Cardiac muscle cell (in vitro differentiated cells and primary cell): ENCODE measurements around the gene UPK3B. TPM values are rescaled to one million over a fixed set of nuclear protein-coding genes. Genes with fewer than 3 reads are reported as not detected.
"Not testable (repeated sequence)": the region's sequence is repeated elsewhere in the genome, so short reads cannot be mapped to it uniquely, and the experiment has no call there.

Source experiments
- DNase-seq, 2 donors: peaks; one replicate each; pipeline versions ENCODE4 v3.0.0 to v3.0.0-alpha.2; 2010 to 2017; ENCODE audit warnings: low read depth in 1 of 2, low spot score in 1 of 2
- H3K27ac ChIP-seq: fragments of 200-600 bp; sonication (generic); 2 replicates; pipeline ENCODE4 v1.5.1; 2016
- H3K27me3 ChIP-seq: fragments of 200-600 bp; sonication (generic); 2 replicates; pipeline ENCODE4 v1.6.0; 2016; ENCODE audit warnings: control low read depth
- H3K36me3 ChIP-seq: fragments of 200-600 bp; sonication (generic); 2 replicates; pipeline ENCODE4 v1.5.1; 2016; ENCODE audit warnings: control low read depth
- H3K4me1 ChIP-seq: fragments of 200-600 bp; sonication (generic); 2 replicates; pipeline ENCODE4 v1.8.1; 2017; ENCODE audit warnings: low read depth, mild to moderate bottlenecking, mixed run types
- H3K4me3 ChIP-seq: fragments of 200-600 bp; sonication (generic); 2 replicates; pipeline ENCODE4 v1.5.1; 2016; ENCODE audit warnings: mild to moderate bottlenecking
- H3K9me3 ChIP-seq: fragments of 200-600 bp; sonication (generic); 2 replicates; pipeline ENCODE4 v1.5.1; 2017; ENCODE audit warnings: low read depth, mild to moderate bottlenecking, control low read depth
- CTCF ChIP-seq: IDR thresholded peaks from 2 replicates; pipeline ENCODE4 v1.5.1; 2012; ENCODE audit warnings: low read depth, mild to moderate bottlenecking, low read length
- polyA plus RNA-seq: library from polyadenylated mRNA; unstranded; fragments of >200 nt; fragmentation: Nextera tagmentation; extraction: Ambion mirVana; gene quantifications from 2 replicates; pipeline ENCODE4 v1.2.1, GENCODE V29; 2016
- total RNA-seq: library from RNA; depleted of rRNA; stranded (reverse); fragments of >200 nt; gene quantifications from 2 replicates; pipeline ENCODE4 v1.2.3, GENCODE V29; 2016

Gene UPK3B
- total and polyA plus RNA-seq, 2 experiments from 2014 or later, result 0.78 to 1.5 TPM

GRCh38 chr7:76514926-76515771 is 4.8 kb downstream of the UPK3B start:
- Histone ChIP-seq H3K4me3 (no peak overlapping the region), H3K4me1 (peaks cover under 1% of the 10 kb centered on the region), H3K36me3 (no peaks in the 10 kb centered on the region), H3K27me3 (no peaks in the 10 kb centered on the region), H3K27ac (no peak overlapping the region), H3K9me3 (no peaks in the 10 kb centered on the region)
- no peak for TF ChIP-seq CTCF
- no peak for DNase-seq

- no peaks in the 10 kb centered on the region for H3K36me3 ChIP-seq
- no peaks in the 10 kb centered on the region for H3K27me3 ChIP-seq
- H3K4me1 ChIP-seq, result no peaks in the 10 kb centered on the region
- peak; percentile 46 to 58 for DNase-seq
- no peak overlapping the region for H3K4me3 ChIP-seq
- H3K27ac ChIP-seq, result no peak overlapping the region
- TF ChIP-seq CTCF, result peak; percentile 54
- H3K9me3 ChIP-seq, result no peaks in the 10 kb centered on the region
Observed at GRCh38 chr7:76515999-76516443, 5.7 kb downstream of the UPK3B start.

GRCh38 chr7:76516932-76517331 is 6.6 kb downstream of the UPK3B start:
- not testable (repeated sequence) for H3K27me3 ChIP-seq

GRCh38 chr7:76526183-76526582 is 15.8 kb downstream of the UPK3B start:
- H3K36me3 ChIP-seq, H3K27me3 ChIP-seq, H3K4me3 ChIP-seq, DNase-seq, H3K4me1 ChIP-seq, H3K9me3 ChIP-seq, H3K27ac ChIP-seq: not testable (repeated sequence)

More at GRCh38 chr7:76516932-76517331, 6.6 kb downstream of the UPK3B start:
- H3K27ac ChIP-seq, H3K4me1 ChIP-seq, H3K36me3 ChIP-seq, H3K9me3 ChIP-seq, DNase-seq, H3K4me3 ChIP-seq: not testable (repeated sequence)

- not testable (repeated sequence) for H3K9me3 ChIP-seq
Observed at GRCh38 chr7:76531643-76532042, 21.3 kb downstream of the UPK3B start.

GRCh38 chr7:76543197-76543596 is 32.8 kb downstream of the UPK3B start, which contains the start of gene SPDYE16:
Gene SPDYE16, minus strand, starts transcription at chr7:76543297. Its CDS starts 1,838 bp downstream, at chr7:76541459.
- not testable (repeated sequence) for DNase-seq, H3K27ac ChIP-seq, H3K36me3 ChIP-seq, H3K4me1 ChIP-seq, H3K27me3 ChIP-seq, H3K9me3 ChIP-seq, H3K4me3 ChIP-seq

More at GRCh38 chr7:76531643-76532042, 21.3 kb downstream of the UPK3B start:
- not testable (repeated sequence) for H3K4me3 ChIP-seq, H3K36me3 ChIP-seq, H3K27ac ChIP-seq, H3K27me3 ChIP-seq, H3K4me1 ChIP-seq, DNase-seq

GRCh38 chr7:76549025-76549854 is 38.9 kb downstream of the UPK3B start:
- DNase-seq, result peak; percentile 92 to 96
- Histone ChIP-seq H3K4me3 (peak overlapping the region; percentile 50), H3K27ac (peak overlapping the region; percentile 93)
- not testable (repeated sequence) for H3K9me3 ChIP-seq, H3K4me1 ChIP-seq, H3K27me3 ChIP-seq, H3K36me3 ChIP-seq

- peak overlapping the region; percentile 50 for H3K4me3 ChIP-seq
- peak in 1 of 2 donors; percentile 0 for DNase-seq
- H3K27me3 ChIP-seq, H3K36me3 ChIP-seq, H3K4me1 ChIP-seq, H3K9me3 ChIP-seq: not testable (repeated sequence)
- H3K27ac ChIP-seq, result peak overlapping the region; percentile 93
Observed at GRCh38 chr7:76549855-76550248, 39.5 kb downstream of the UPK3B start.

- H3K4me3 ChIP-seq, H3K36me3 ChIP-seq, H3K4me1 ChIP-seq, H3K27me3 ChIP-seq, H3K9me3 ChIP-seq, H3K27ac ChIP-seq, DNase-seq: not testable (repeated sequence)
Observed at GRCh38 chr7:76551992-76552391, 41.6 kb downstream of the UPK3B start.

- DNase-seq, H3K4me3 ChIP-seq, H3K27me3 ChIP-seq, H3K36me3 ChIP-seq, H3K9me3 ChIP-seq, H3K4me1 ChIP-seq, H3K27ac ChIP-seq: not testable (repeated sequence)
Observed at GRCh38 chr7:76559685-76560084, 49.3 kb downstream of the UPK3B start.

GRCh38 chr7:76560157-76560556 is 49.8 kb downstream of the UPK3B start:
- H3K4me1 ChIP-seq, H3K4me3 ChIP-seq, DNase-seq, H3K36me3 ChIP-seq, H3K9me3 ChIP-seq, H3K27me3 ChIP-seq, H3K27ac ChIP-seq: not testable (repeated sequence)
